Left colon (tissue), 2 donors: ENCODE results near the gene LRRFIP1. TPM values are rescaled to one million over a fixed set of nuclear protein-coding genes. Genes with fewer than 3 reads are reported as not detected.
A peak's percentile ranks its signal among the peaks of the same experiment; 100 is the strongest.
"Not testable (repeated sequence)": the region's sequence is repeated elsewhere in the genome, so short reads cannot be mapped to it uniquely, and the experiment has no call there.

Source experiments
- ATAC-seq: fragments of 200-7000 bp; cut with Tn5 transposase; one replicate; pipeline ENCODE4 v1.9.1; 2020; ENCODE audit warnings: mild to moderate bottlenecking, moderate library complexity
- DNase-seq, 2 donors: peaks; one replicate each; pipeline ENCODE4 v3.0.0-alpha.2; 2020
- intact Hi-C, 2 donors: fragments of 100-400 bp; cut with DNase I in 1 of 2; cut with micrococcal nuclease in 1 of 2; formaldehyde crosslinking; loops; one replicate each; pipeline versions ENCODE4 v1.11.2 to v1.14.0; 2022; cut with DNase I, micrococcal nuclease
- total RNA-seq, 2 donors: library from RNA; stranded (reverse); fragmentation: NEBNext Ultra II Directional; extraction: Animal tissue kit (Norgen Biotek cat#: 25700); gene quantifications; one replicate each; pipeline ENCODE4 v1.2.1, GENCODE V29; 2021
- donor health status: DM: no; HTN: no; CAD: no.
- donor health status: DM: yes; HTN: yes; CAD: no.

Gene LRRFIP1
- total RNA-seq, 2 donors from 2014 or later = 121 to 123 TPM

- intact Hi-C loops, ATAC-seq, DNase-seq: not testable (repeated sequence)
Measured at GRCh38 chr2:237765122-237765521, 137.7 kb downstream of the LRRFIP1 start.

DNA sequence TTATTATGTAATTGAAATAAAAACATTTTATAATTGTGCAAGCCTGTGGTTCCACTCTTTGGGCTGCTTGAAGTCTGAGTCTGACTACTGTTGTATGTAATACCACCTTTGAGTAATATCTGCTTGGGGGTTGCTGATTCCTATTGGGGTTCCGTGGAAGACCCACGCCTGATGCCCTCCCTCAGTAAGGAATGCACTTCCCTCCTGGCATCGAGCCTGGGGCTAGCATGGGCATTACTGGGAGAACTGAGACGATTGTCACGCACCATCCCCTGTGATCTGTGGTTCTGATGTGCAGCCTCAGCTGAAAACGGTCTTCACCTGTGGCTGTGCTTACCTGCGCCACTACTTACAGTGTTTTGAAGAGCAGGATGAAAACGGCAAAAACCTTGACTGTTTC lies 138.5 kb downstream of the LRRFIP1 start:
- intact Hi-C loops = no loop called here
- DNase-seq (no peak), ATAC-seq (no peak)

DNA sequence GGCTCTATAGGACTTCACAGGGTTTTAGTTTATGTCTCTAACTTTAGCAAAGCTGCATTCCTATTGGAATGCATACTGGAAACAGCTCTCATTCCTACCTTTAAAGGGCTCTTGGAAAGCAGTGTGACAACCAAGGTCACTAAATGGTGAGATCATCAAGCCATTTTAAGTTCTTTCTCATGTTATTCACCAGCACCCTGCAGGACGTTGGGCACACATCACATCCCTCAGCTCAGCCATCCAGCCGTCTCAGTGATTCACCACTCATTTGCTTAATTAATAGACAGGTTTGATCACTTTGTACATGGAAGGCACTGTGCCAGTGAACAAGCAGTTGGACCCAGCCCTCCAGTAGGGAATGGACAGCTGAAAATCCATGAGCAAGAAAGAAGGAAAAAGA lies 139.0 kb downstream of the LRRFIP1 start:
- intact Hi-C loops = no loop called here

DNA sequence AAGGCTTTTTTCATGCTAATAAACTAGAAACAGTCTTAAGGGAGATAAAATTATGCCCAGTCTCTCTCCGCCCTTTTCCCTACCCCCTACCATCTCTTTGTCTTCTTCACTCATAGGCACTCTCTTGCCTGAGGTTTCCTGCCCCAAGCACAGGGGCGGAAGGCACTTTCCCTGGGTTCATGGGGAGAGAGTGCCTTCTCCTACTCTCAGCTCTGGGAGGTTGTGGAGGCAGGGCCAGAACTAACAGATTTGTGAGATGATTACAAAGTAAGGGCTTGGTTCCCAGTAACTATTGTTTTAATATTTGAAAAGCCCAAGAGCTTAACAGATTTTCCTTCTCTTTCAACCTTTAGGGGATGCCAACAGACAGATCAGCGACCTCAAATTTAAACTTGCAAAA lies 145.1 kb downstream of the LRRFIP1 start:
- no peak for DNase-seq
- intact Hi-C loops = no loop called here
- no peak for ATAC-seq

More for the DNA sequence above, 139.0 kb downstream of the LRRFIP1 start:
- DNase-seq (no peak), ATAC-seq (no peak)

DNA sequence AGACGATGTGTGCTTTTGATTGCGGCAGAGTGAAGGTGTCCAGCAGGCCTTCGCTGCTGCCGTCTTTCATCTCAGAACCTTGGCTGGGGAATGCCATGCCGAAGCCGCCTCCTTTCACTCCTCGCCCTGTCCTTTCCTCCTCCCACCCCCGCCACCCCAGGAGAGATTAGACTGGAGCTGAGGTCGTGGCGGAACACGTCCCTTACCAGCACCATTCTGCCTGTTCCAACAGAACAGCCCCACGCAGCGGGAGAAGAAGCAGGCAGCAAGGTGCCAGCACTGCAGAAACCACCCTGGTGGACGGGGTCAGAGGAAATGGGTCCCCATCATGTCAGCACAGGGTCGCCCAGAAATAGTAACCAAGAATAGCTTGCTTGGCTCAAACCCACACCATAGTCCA lies 146.4 kb downstream of the LRRFIP1 start:
- intact Hi-C loops = no loop called here
- no peak for DNase-seq
- no peak for ATAC-seq

GRCh38 chr2:237774811-237775553 lies 147.6 kb downstream of the LRRFIP1 start:
- intact Hi-C loops = no loop called here
- DNase-seq (peak; percentile 52 to 67), ATAC-seq (peak; percentile 93)

DNA sequence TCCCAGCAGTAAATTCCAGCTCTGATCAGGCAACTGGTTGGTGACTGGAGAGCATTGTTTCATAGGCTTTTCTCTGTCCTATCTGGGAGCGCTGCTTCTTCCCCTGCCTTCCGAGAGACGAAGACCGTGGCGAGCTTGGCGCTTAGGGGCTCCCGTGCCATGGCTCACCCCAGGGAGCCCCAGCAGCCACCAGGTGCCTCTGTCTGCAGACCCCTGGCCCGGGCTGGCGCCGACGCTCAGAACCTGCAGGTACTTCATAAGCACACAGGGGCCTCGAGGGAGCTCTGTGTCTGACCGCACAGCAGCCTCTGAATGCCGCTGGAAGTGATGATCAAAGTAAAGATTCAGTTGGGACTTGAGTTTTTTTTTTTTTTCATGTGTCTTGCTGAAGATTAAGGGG lies 152.1 kb downstream of the LRRFIP1 start:
- ATAC-seq (no peak), DNase-seq (no peak)
- intact Hi-C loops = no loop called here

GRCh38 chr2:237782181-237782580 lies 154.8 kb downstream of the LRRFIP1 start:
- intact Hi-C loops = no loop called here
- ATAC-seq = no peak
- DNase-seq = no peak

DNA sequence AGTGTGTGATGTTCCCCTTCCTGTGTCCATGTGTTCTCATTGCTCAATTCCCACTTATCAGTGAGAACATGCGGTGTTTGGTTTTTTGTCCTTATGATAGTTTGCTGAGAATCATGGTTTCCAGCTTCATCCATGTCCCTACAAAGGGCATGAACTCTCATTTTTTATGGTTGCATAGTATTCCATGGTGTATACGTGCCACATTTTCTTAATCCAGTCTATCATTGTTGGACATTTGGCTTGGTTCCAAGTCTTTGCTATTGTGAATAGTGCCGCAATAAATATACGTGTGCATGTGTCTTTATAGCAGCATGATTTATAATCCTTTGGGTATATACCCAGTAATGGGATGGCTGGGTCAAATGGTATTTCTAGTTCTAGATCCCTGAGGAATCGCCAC lies 156.3 kb downstream of the LRRFIP1 start:
- intact Hi-C loops, DNase-seq, ATAC-seq: not testable (repeated sequence)

DNA sequence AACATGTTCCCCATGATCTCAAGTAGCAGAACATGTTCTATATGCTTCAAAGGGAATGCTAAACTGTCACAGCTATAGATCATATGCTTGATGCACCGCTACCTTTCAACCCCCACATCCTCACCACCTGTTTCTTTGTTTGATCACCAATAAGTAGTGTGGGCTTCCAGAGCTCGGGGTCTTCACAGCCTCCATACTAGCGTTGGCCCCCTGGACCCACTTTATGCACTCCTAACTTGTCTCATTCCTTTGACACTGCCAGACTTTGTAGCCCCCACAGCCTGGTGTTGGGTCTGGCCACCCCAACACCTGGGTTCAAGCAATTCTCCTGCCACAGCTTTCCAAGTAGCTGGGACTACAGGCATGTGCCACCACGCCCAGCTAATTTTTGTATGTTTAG lies 159.5 kb downstream of the LRRFIP1 start:
- ATAC-seq (no peak), DNase-seq (no peak)
- intact Hi-C loops = no loop called here

GRCh38 chr2:237790353-237790752 lies 163.0 kb downstream of the LRRFIP1 start:
- intact Hi-C loops = no loop called here
- ATAC-seq (no peak), DNase-seq (no peak)

GRCh38 chr2:237791977-237792727 lies 164.8 kb downstream of the LRRFIP1 start:
- ATAC-seq (peak; percentile 18), DNase-seq (no peak)
- intact Hi-C loops = no loop called here

GRCh38 chr2:237797253-237797652 lies 169.9 kb downstream of the LRRFIP1 start:
- intact Hi-C loops = no loop called here
- DNase-seq (no peak), ATAC-seq (no peak)

DNA sequence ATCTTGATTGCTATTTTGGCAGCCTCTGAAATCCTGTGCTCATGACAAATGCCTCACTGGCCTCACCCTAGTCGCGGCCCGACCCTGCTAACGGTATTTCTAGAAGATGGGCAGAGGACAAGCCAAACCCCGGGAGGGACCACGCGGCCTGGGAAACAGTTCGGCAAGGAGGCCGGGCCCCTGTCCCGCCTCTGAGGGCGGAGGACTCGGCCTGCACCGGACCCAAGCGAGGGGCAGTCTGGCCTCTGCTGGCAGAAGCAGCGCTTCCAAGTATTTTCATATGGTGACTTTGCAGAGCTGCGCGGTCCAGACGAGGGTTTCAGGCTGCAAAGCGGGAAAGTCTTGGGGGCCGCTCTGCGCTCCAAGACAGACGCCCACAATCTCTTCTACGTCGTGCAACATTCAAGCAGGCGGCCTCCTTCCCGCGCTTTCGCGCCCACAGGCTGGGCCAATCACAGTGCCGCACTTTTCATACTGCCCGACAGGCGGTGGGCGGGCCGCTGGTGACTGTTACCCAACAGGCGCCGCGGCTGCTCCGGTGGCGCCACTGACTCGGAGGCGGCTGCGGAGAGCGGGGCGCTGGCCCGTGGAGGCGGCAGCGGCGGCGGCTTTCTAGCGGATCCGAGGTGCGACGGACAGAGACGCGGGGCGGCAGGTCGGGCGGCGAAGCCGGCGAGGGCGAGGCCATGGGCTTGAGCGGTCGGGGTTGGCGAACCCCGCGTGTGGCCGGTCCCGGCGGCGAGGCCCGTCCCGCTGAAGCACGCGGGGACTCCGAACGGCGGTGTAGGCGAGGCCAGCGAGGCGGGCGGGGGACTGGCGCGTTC lies 171.1 kb downstream of the LRRFIP1 start, which contains the start of gene RBM44:
Gene RBM44 (plus strand): TSS at position 544 of the 824 bp plus-strand sequence. CDS start 14,831 bp downstream, outside the sequence.
- no peak for DNase-seq
- intact Hi-C loops = no loop called here
- ATAC-seq = no peak

DNA sequence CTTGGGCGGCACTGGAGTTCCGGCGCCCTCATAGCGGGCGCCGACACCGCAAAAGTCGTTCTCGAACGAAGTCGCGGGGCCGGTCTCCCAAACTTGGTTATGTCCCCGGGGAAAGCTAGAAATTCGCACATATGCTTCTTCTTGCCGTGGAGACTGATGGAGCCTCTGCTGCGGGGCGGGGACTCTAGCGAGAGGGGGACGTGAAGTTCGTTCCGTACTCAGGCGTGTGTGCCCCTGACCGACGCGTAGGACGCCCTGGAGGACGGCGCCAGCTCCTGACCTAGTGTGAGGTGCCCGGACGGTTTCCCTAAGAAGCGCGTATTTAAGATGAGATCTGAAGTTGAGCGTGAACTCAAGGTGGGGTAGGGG lies 171.7 kb downstream of the LRRFIP1 start:
- DNase-seq = no peak
- no peak for ATAC-seq
- intact Hi-C loops = no loop called here

- DNase-seq (no peak), ATAC-seq (no peak)
- intact Hi-C loops = no loop called here
Measured at GRCh38 chr2:237801466-237801865, 174.1 kb downstream of the LRRFIP1 start.

- ATAC-seq (no peak), DNase-seq (no peak)
- intact Hi-C loops = no loop called here
Measured at GRCh38 chr2:237806334-237806733, 178.9 kb downstream of the LRRFIP1 start.

DNA sequence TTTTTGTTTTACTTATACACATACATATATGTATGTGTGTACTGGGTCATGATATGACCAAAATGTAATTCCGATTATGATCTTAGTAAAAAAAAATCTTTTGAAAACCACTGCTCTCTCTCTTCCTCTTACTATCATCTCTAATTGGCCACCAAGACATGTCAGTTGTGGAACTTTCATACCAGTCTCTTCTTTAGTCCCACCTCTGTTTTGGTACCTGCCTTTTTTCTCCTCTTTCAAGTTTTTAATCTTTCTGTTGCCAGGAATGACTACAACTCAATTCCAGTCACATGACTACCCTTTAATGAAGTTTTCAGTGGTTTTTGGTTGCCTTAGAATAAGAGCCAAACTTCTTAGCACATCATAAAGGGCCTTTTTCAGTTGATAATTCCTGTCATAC lies 188.2 kb downstream of the LRRFIP1 start:
- intact Hi-C loops = no loop called here
- no peak for DNase-seq
- ATAC-seq = no peak

GRCh38 chr2:237816531-237816930 lies 189.1 kb downstream of the LRRFIP1 start:
- no peak for ATAC-seq
- intact Hi-C loops = no loop called here
- DNase-seq = no peak
